Measurements from ENCODE around the gene GULP1.
A peak's percentile ranks its signal among the peaks of the same experiment; 100 is the strongest.

GULP1 gene

GRCh38 chr2:188378371-188378950, 86.8 kb downstream of the GULP1 start:
- CTCF ChIA-PET: interaction anchor here (1.3 to 1.8 kb wide), 2 partner anchors 9 to 12 kb away, joined by 4 to 6 read pairs; no protein-coding TSS in a partner anchor
- H3K27ac ChIP-seq: no peak overlapping the region
- no peak for DNase-seq (ENCODE audit: low spot score)
- no peak for TF ChIP-seq CTCF (conservative IDR thresholded peaks at IDR 0.05; ENCODE audit: low read depth)
- POLR2A ChIA-PET (ENCODE audit: low non-redundant PET): no interaction called here

- no peak for DNase-seq (ENCODE audit: low spot score)
- ChIA-PET POLR2A (ENCODE audit: low non-redundant PET) (no interaction called here), CTCF (interaction anchor here (0.5 kb wide), 1 partner anchor 442 kb away, joined by 3 read pairs; no protein-coding TSS in a partner anchor)
- no peak overlapping the region for H3K27ac ChIP-seq
- TF ChIP-seq CTCF (conservative IDR thresholded peaks at IDR 0.05; ENCODE audit: low read depth): no peak
Observed at GRCh38 chr2:188379748-188380147, 88.1 kb downstream of the GULP1 start.

- CTCF ChIA-PET: interaction anchor here (0.5 kb wide), 1 partner anchor 442 kb away, joined by 3 read pairs; no protein-coding TSS in a partner anchor
- DNase-seq (ENCODE audit: low spot score): no peak
- H3K27ac ChIP-seq: no peak overlapping the region
- POLR2A ChIA-PET (ENCODE audit: low non-redundant PET): no interaction called here
- TF ChIP-seq CTCF (conservative IDR thresholded peaks at IDR 0.05; ENCODE audit: low read depth): no peak
Observed at GRCh38 chr2:188380280-188380679, 88.6 kb downstream of the GULP1 start.

GRCh38 chr2:188381614-188382013, 89.9 kb downstream of the GULP1 start:
- H3K27ac ChIP-seq: no peak overlapping the region
- no peak for TF ChIP-seq CTCF (conservative IDR thresholded peaks at IDR 0.05; ENCODE audit: low read depth)
- POLR2A ChIA-PET (ENCODE audit: low non-redundant PET): no interaction called here
- CTCF ChIA-PET: interaction anchor here (1.3 kb wide), 1 partner anchor 12 kb away, joined by 4 read pairs; no protein-coding TSS in a partner anchor
- DNase-seq (ENCODE audit: low spot score): peak; percentile 22

- no peak for DNase-seq (ENCODE audit: low spot score)
- POLR2A ChIA-PET (ENCODE audit: low non-redundant PET): no interaction called here
- no peak for TF ChIP-seq CTCF (conservative IDR thresholded peaks at IDR 0.05; ENCODE audit: low read depth)
- CTCF ChIA-PET: interaction anchor here (1.3 kb wide), 1 partner anchor 13 kb away, joined by 4 read pairs; no protein-coding TSS in a partner anchor
- H3K27ac ChIP-seq: no peak overlapping the region
Observed at GRCh38 chr2:188382107-188382506, 90.4 kb downstream of the GULP1 start.

GRCh38 chr2:188383158-188383557, 91.5 kb downstream of the GULP1 start:
- no peak for DNase-seq (ENCODE audit: low spot score)
- no peak overlapping the region for H3K27ac ChIP-seq
- ChIA-PET CTCF (no interaction called here), POLR2A (ENCODE audit: low non-redundant PET) (no interaction called here)
- TF ChIP-seq CTCF (conservative IDR thresholded peaks at IDR 0.05; ENCODE audit: low read depth): no peak

Measured in RWPE1 (cell line).